ENCODE results near the gene MPDU1. TPM values are rescaled to one million over a fixed set of nuclear protein-coding genes. Genes with fewer than 3 reads are reported as not detected.

MPDU1 gene
- total RNA-seq, 1 experiment from 2014 or later, result 57.0 TPM

DNA sequence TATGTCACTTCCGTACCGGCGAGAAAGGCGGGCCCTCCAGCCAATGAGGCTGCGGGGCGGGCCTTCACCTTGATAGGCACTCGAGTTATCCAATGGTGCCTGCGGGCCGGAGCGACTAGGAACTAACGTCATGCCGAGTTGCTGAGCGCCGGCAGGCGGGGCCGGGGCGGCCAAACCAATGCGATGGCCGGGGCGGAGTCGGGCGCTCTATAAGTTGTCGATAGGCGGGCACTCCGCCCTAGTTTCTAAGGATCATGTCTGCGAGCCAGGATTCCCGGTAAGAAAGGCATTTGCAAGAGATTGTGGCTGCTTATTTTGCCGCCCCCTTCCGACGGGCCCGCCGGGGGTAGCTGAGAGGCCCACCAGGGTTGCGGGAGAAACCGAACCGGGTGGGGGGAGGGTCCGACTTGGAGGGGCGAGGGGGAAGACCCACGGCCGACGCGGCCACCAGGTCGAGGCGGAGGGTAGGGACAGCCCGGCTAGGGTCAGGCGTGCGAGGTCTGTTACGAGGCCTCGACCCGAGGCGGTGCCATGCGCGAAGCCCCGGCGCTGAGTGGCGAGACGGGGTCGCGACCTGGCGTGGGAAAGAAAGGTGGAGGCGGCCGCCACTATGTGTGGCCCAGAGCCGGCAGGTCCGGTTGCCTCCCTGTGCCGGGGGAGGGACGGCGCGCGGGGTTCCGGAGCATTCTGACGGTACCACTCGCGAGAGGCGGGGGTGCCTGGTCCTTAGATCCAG lies 10.9 kb upstream of the MPDU1 start (continued):
- TF ChIP-seq, protein P1, sequence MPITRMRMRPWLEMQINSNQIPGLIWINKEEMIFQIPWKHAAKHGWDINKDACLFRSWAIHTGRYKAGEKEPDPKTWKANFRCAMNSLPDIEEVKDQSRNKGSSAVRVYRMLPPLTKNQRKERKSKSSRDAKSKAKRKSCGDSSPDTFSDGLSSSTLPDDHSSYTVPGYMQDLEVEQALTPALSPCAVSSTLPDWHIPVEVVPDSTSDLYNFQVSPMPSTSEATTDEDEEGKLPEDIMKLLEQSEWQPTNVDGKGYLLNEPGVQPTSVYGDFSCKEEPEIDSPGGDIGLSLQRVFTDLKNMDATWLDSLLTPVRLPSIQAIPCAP (CRISPR knock-in tag; IDR thresholded peaks at IDR 0.05), result no peak
- TF ChIP-seq PRRX2 (CRISPR knock-in tag; IDR thresholded peaks at IDR 0.05) (peak; percentile 84), SMAD3 (CRISPR knock-in tag; IDR thresholded peaks at IDR 0.05; ENCODE audit: borderline replicate concordance) (peak; percentile 9; the same call in 1 of the 2 replicates), FOXP1 (CRISPR knock-in tag; IDR thresholded peaks at IDR 0.05; ENCODE audit: borderline replicate concordance) (peak; percentile 42), CREM (CRISPR knock-in tag; IDR thresholded peaks at IDR 0.05) (peak; percentile 95), RORB (CRISPR knock-in tag; IDR thresholded peaks at IDR 0.05) (peak; percentile 77; the same call in 1 of the 2 replicates), ZNF138 (CRISPR knock-in tag; conservative IDR thresholded peaks at IDR 0.05) (0 out of 2 replicates have a peak, but pooled peaks have one; percentile 17), GTF2I (CRISPR knock-in tag; conservative IDR thresholded peaks at IDR 0.05) (no peak), ETV6 (CRISPR knock-in tag; IDR thresholded peaks at IDR 0.05) (peak; percentile 66), KAT7 (CRISPR knock-in tag; IDR thresholded peaks at IDR 0.05; ENCODE audit: borderline replicate concordance) (0 out of 2 replicates have a peak, but pooled peaks have one; percentile 26), TCF7 (CRISPR knock-in tag; IDR thresholded peaks at IDR 0.05; ENCODE audit: low read depth) (no peak), TEAD1 (CRISPR knock-in tag; IDR thresholded peaks at IDR 0.05) (peak; percentile 69; the same call in 1 of the 2 replicates), TP53 (CRISPR knock-in tag; IDR thresholded peaks at IDR 0.05) (peak; percentile 45; the same call in 1 of the 2 replicates), ZBTB21 (CRISPR knock-in tag; IDR thresholded peaks at IDR 0.05; ENCODE audit: borderline replicate concordance) (peak; percentile 85)
- TF ChIP-seq, protein P2, sequence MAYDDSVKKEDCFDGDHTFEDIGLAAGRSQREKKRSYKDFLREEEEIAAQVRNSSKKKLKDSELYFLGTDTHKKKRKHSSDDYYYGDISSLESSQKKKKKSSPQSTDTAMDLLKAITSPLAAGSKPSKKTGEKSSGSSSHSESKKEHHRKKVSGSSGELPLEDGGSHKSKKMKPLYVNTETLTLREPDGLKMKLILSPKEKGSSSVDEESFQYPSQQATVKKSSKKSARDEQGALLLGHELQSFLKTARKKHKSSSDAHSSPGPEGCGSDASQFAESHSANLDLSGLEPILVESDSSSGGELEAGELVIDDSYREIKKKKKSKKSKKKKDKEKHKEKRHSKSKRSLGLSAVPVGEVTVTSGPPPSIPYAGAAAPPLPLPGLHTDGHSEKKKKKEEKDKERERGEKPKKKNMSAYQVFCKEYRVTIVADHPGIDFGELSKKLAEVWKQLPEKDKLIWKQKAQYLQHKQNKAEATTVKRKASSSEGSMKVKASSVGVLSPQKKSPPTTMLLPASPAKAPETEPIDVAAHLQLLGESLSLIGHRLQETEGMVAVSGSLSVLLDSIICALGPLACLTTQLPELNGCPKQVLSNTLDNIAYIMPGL (CRISPR knock-in tag; IDR thresholded peaks at IDR 0.05), result peak; percentile 59
- TF ChIP-seq, protein P3, sequence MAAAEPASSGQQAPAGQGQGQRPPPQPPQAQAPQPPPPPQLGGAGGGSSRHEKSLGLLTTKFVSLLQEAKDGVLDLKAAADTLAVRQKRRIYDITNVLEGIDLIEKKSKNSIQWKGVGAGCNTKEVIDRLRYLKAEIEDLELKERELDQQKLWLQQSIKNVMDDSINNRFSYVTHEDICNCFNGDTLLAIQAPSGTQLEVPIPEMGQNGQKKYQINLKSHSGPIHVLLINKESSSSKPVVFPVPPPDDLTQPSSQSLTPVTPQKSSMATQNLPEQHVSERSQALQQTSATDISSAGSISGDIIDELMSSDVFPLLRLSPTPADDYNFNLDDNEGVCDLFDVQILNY (CRISPR knock-in tag; IDR thresholded peaks at IDR 0.05), result peak; percentile 51
- TF ChIP-seq, protein P4, sequence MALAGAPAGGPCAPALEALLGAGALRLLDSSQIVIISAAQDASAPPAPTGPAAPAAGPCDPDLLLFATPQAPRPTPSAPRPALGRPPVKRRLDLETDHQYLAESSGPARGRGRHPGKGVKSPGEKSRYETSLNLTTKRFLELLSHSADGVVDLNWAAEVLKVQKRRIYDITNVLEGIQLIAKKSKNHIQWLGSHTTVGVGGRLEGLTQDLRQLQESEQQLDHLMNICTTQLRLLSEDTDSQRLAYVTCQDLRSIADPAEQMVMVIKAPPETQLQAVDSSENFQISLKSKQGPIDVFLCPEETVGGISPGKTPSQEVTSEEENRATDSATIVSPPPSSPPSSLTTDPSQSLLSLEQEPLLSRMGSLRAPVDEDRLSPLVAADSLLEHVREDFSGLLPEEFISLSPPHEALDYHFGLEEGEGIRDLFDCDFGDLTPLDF (CRISPR knock-in tag; IDR thresholded peaks at IDR 0.05), result peak; percentile 74
- TF ChIP-seq, protein P5, sequence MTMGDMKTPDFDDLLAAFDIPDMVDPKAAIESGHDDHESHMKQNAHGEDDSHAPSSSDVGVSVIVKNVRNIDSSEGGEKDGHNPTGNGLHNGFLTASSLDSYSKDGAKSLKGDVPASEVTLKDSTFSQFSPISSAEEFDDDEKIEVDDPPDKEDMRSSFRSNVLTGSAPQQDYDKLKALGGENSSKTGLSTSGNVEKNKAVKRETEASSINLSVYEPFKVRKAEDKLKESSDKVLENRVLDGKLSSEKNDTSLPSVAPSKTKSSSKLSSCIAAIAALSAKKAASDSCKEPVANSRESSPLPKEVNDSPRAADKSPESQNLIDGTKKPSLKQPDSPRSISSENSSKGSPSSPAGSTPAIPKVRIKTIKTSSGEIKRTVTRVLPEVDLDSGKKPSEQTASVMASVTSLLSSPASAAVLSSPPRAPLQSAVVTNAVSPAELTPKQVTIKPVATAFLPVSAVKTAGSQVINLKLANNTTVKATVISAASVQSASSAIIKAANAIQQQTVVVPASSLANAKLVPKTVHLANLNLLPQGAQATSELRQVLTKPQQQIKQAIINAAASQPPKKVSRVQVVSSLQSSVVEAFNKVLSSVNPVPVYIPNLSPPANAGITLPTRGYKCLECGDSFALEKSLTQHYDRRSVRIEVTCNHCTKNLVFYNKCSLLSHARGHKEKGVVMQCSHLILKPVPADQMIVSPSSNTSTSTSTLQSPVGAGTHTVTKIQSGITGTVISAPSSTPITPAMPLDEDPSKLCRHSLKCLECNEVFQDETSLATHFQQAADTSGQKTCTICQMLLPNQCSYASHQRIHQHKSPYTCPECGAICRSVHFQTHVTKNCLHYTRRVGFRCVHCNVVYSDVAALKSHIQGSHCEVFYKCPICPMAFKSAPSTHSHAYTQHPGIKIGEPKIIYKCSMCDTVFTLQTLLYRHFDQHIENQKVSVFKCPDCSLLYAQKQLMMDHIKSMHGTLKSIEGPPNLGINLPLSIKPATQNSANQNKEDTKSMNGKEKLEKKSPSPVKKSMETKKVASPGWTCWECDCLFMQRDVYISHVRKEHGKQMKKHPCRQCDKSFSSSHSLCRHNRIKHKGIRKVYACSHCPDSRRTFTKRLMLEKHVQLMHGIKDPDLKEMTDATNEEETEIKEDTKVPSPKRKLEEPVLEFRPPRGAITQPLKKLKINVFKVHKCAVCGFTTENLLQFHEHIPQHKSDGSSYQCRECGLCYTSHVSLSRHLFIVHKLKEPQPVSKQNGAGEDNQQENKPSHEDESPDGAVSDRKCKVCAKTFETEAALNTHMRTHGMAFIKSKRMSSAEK (CRISPR knock-in tag; IDR thresholded peaks at IDR 0.05; ENCODE audit: borderline replicate concordance), result peak; percentile 94; the same call in 1 of the 2 replicates
- TF ChIP-seq, protein P6, sequence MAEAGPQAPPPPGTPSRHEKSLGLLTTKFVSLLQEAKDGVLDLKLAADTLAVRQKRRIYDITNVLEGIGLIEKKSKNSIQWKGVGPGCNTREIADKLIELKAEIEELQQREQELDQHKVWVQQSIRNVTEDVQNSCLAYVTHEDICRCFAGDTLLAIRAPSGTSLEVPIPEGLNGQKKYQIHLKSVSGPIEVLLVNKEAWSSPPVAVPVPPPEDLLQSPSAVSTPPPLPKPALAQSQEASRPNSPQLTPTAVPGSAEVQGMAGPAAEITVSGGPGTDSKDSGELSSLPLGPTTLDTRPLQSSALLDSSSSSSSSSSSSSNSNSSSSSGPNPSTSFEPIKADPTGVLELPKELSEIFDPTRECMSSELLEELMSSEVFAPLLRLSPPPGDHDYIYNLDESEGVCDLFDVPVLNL (CRISPR knock-in tag; IDR thresholded peaks at IDR 0.05; ENCODE audit: borderline replicate concordance, low read depth), result no peak
- TF ChIP-seq, protein P7, sequence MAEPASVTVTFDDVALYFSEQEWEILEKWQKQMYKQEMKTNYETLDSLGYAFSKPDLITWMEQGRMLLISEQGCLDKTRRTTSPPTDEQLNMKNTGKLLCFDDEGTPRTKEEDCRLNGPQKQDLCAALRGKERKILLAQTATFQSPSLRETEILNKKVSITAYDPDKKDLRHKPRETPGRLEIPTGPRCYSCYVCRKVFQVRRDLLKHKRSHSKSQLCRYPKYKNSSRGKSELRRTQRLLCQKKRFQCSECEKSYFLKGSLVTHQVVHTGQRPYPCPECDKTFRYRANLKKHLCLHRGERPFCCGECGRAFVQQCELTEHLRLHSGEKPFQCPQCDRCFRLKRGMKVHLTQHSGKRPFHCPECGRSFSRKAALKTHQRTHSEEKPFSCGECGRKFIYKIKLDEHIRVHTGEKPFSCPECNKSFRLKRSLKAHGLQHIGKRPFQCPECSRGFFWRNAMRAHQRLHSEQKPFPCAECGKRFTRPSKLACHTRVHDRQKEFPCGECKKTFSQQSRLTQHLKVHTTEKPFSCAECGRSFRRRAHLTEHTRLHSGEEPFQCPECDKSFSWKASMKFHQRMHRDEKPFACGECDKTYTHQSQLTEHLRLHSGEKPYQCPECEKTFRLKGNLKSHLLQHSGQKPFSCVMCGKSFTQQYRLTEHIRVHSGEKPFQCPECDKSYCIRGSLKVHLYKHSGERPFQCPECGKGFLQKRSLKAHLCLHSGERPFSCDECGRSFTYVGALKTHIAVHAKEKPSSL (CRISPR knock-in tag; conservative IDR thresholded peaks at IDR 0.05), result peak; percentile 86; the same call in 1 of the 2 replicates
- TF ChIP-seq, protein P8, sequence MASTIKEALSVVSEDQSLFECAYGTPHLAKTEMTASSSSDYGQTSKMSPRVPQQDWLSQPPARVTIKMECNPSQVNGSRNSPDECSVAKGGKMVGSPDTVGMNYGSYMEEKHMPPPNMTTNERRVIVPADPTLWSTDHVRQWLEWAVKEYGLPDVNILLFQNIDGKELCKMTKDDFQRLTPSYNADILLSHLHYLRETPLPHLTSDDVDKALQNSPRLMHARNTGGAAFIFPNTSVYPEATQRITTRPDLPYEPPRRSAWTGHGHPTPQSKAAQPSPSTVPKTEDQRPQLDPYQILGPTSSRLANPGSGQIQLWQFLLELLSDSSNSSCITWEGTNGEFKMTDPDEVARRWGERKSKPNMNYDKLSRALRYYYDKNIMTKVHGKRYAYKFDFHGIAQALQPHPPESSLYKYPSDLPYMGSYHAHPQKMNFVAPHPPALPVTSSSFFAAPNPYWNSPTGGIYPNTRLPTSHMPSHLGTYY (CRISPR knock-in tag; IDR thresholded peaks at IDR 0.05), result peak; percentile 91
- TF ChIP-seq, protein P9, sequence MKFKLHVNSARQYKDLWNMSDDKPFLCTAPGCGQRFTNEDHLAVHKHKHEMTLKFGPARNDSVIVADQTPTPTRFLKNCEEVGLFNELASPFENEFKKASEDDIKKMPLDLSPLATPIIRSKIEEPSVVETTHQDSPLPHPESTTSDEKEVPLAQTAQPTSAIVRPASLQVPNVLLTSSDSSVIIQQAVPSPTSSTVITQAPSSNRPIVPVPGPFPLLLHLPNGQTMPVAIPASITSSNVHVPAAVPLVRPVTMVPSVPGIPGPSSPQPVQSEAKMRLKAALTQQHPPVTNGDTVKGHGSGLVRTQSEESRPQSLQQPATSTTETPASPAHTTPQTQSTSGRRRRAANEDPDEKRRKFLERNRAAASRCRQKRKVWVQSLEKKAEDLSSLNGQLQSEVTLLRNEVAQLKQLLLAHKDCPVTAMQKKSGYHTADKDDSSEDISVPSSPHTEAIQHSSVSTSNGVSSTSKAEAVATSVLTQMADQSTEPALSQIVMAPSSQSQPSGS (CRISPR knock-in tag; IDR thresholded peaks at IDR 0.05; ENCODE audit: borderline replicate concordance, low read depth), result no peak
